ENCODE results near the gene PRKAA2.

- TF ChIP-seq CTCF (IDR thresholded peaks at IDR 0.05; ENCODE audit: low read length): no peak
- TF ChIP-seq EZH2 (IDR thresholded peaks at IDR 0.05; ENCODE audit: borderline replicate concordance, low read length): no peak
Measured at GRCh38 chr1:56631901-56632300, 13.2 kb upstream of the PRKAA2 start.
